GM12872 (cell line): ENCODE results near the gene PRDM8.

Experiments used
- CTCF ChIP-seq: IDR thresholded peaks from 3 replicates; pipeline ENCODE4 v1.5.1; 2011; ENCODE audit warnings: low read depth, mild to moderate bottlenecking, low read length, moderate library complexity; ENCODE audit not compliant: insufficient read depth

Gene PRDM8

GRCh38 chr4:80235451-80235850 lies 38.1 kb downstream of the PRDM8 start:
- no peak for TF ChIP-seq CTCF

GRCh38 chr4:80237992-80238391 lies 40.7 kb downstream of the PRDM8 start:
- no peak for TF ChIP-seq CTCF

- no peak for TF ChIP-seq CTCF
Observed at GRCh38 chr4:80239480-80240150, 42.3 kb downstream of the PRDM8 start.

GRCh38 chr4:80240976-80241375 lies 43.7 kb downstream of the PRDM8 start:
- TF ChIP-seq CTCF: no peak

- TF ChIP-seq CTCF: no peak
Observed at GRCh38 chr4:80243274-80244018, 46.1 kb downstream of the PRDM8 start.

- TF ChIP-seq CTCF: no peak
Observed at GRCh38 chr4:80249144-80249543, 51.8 kb downstream of the PRDM8 start.

GRCh38 chr4:80252427-80252826 lies 55.1 kb downstream of the PRDM8 start:
- no peak for TF ChIP-seq CTCF
